ENCODE data around the gene CARS1. TPM values are rescaled to one million over a fixed set of nuclear protein-coding genes. Genes with fewer than 3 reads are reported as not detected.

The CARS1 gene
- total RNA-seq, 1 donor from 2014 or later = 17.2 TPM

GRCh38 chr11:3022982-3023381, 34.2 kb downstream of the CARS1 start:
- H3K79me2 ChIP-seq (ENCODE audit: low read depth) = no peaks in the 10 kb centered on the region
- H3K27me3 ChIP-seq = no peaks in the 10 kb centered on the region
- no peaks in the 10 kb centered on the region for H3K9me3 ChIP-seq (ENCODE audit: low read depth)
- peaks cover 6% of the 10 kb centered on the region for H3K4me1 ChIP-seq
- no peak for TF ChIP-seq CTCF (IDR thresholded peaks at IDR 0.05)
- no peak for TF ChIP-seq EZH2 (IDR thresholded peaks at IDR 0.05)
- no peak for TF ChIP-seq EZH2phosphoT487 (IDR thresholded peaks at IDR 0.05)
- H3K4me3 ChIP-seq = no peak overlapping the region
- Mint-ChIP-seq H3K36me3 (peaks cover 21% of the 10 kb centered on the region), H3K4me1 (peaks cover 5% of the 10 kb centered on the region), H3K9me3 (no peaks in the 10 kb centered on the region), H3K27me3 (ENCODE audit: insufficient read depth, low read depth) (peaks cover 4% of the 10 kb centered on the region), H3K4me3 (no peak overlapping the region), H3K27ac (peak overlapping the region; percentile 19)
- no peak overlapping the region for H2AFZ ChIP-seq (replicated peaks)
- H3K36me3 ChIP-seq = no peaks in the 10 kb centered on the region
- no peaks in the 10 kb centered on the region for H3F3A ChIP-seq (ENCODE audit: low read depth)
- no peak overlapping the region for H3K4me2 ChIP-seq
- no peak overlapping the region for H3K27ac ChIP-seq
- no peak for DNase-seq (ENCODE audit: low spot score)
- H3K9ac ChIP-seq = no peak overlapping the region
- H4K20me1 ChIP-seq (ENCODE audit: low read depth) = peaks cover 4% of the 10 kb centered on the region

- H3K9me3 Mint-ChIP-seq = no peaks in the 10 kb centered on the region
- no peak for TF ChIP-seq CTCF (IDR thresholded peaks at IDR 0.05)
- no peak for TF ChIP-seq EZH2 (IDR thresholded peaks at IDR 0.05)
- Histone ChIP-seq H3K79me2 (ENCODE audit: low read depth) (no peaks in the 10 kb centered on the region), H3K9me3 (ENCODE audit: low read depth) (no peaks in the 10 kb centered on the region), H3K9ac (no peak overlapping the region), H3K27ac (no peak overlapping the region), H3K4me3 (no peak overlapping the region), H3K4me2 (no peak overlapping the region), H3K27me3 (no peaks in the 10 kb centered on the region), H4K20me1 (ENCODE audit: low read depth) (peaks cover 4% of the 10 kb centered on the region), H3K4me1 (peaks cover 6% of the 10 kb centered on the region), H3F3A (ENCODE audit: low read depth) (no peaks in the 10 kb centered on the region), H3K36me3 (no peaks in the 10 kb centered on the region), H2AFZ (replicated peaks) (no peak overlapping the region)
- DNase-seq (ENCODE audit: low spot score) = no peak
- H3K27ac Mint-ChIP-seq = peak overlapping the region; percentile 62
- H3K36me3 Mint-ChIP-seq = peaks cover 22% of the 10 kb centered on the region
- peaks cover 5% of the 10 kb centered on the region for H3K4me1 Mint-ChIP-seq
- H3K4me3 Mint-ChIP-seq = no peak overlapping the region
- H3K27me3 Mint-ChIP-seq (ENCODE audit: insufficient read depth, low read depth) = peaks cover 4% of the 10 kb centered on the region
Observed at GRCh38 chr11:3022300-3022967, 34.8 kb downstream of the CARS1 start.

- Histone ChIP-seq H3K9ac (no peak overlapping the region), H2AFZ (replicated peaks) (no peak overlapping the region), H4K20me1 (ENCODE audit: low read depth) (peaks cover 4% of the 10 kb centered on the region), H3F3A (ENCODE audit: low read depth) (no peaks in the 10 kb centered on the region), H3K4me2 (no peak overlapping the region), H3K9me3 (ENCODE audit: low read depth) (no peaks in the 10 kb centered on the region), H3K4me1 (peaks cover 6% of the 10 kb centered on the region), H3K79me2 (ENCODE audit: low read depth) (no peaks in the 10 kb centered on the region), H3K27ac (no peak overlapping the region), H3K36me3 (no peaks in the 10 kb centered on the region), H3K4me3 (no peak overlapping the region), H3K27me3 (no peaks in the 10 kb centered on the region)
- TF ChIP-seq CTCF (IDR thresholded peaks at IDR 0.05) = peak; percentile 75
- TF ChIP-seq EZH2 (IDR thresholded peaks at IDR 0.05) = no peak
- peaks cover 4% of the 10 kb centered on the region for H3K27me3 Mint-ChIP-seq (ENCODE audit: insufficient read depth, low read depth)
- H3K4me3 Mint-ChIP-seq = no peak overlapping the region
- no peaks in the 10 kb centered on the region for H3K9me3 Mint-ChIP-seq
- H3K4me1 Mint-ChIP-seq = peaks cover 5% of the 10 kb centered on the region
- peaks cover 23% of the 10 kb centered on the region for H3K36me3 Mint-ChIP-seq
- no peak overlapping the region for H3K27ac Mint-ChIP-seq
- peak; percentile 81 for DNase-seq (ENCODE audit: low spot score)
Observed at GRCh38 chr11:3021125-3021524, 36.1 kb downstream of the CARS1 start.

Measured in neural progenitor cell (in vitro differentiated cells).